Heart left ventricle (tissue), 16 donors: ENCODE results near the gene NUSAP1. TPM values are rescaled to one million over a fixed set of nuclear protein-coding genes. Genes with fewer than 3 reads are reported as not detected.

Source experiments
- ATAC-seq, 4 donors: fragments of 200-7000 bp; cut with Tn5 transposase; one replicate each; pipeline ENCODE4 v1.9.1; 2020 to 2022; ENCODE audit warnings: moderate library complexity in 4 of 4, mild to moderate bottlenecking in 3 of 4, moderate number of reproducible peaks in 1 of 4
- DNase-seq, 5 donors: peaks; one replicate each; pipeline ENCODE4 v3.0.0-alpha.2; 2020
- H3K27ac ChIP-seq, 12 donors: fragments of 200-600 bp; sonication (generic) in 4 of 12; one replicate each; pipeline versions ENCODE4 v1.5.0 to v1.8.0; 2016 to 2022; ENCODE audit warnings: mild to moderate bottlenecking in 2 of 12
- H3K27me3 ChIP-seq, 9 donors: fragments of 200-600 bp; sonication (generic) in 2 of 9; one replicate each; pipeline versions ENCODE4 v1.5.1 to v1.8.0; 2016 to 2022; ENCODE audit warnings: mild to moderate bottlenecking in 3 of 9
- H3K36me3 ChIP-seq, 9 donors: fragments of 200-600 bp; sonication (generic) in 2 of 9; one replicate each; pipeline versions ENCODE4 v1.5.0 to v1.8.0; 2018 to 2022; ENCODE audit warnings: mild to moderate bottlenecking in 2 of 9
- H3K4me1 ChIP-seq, 12 donors: fragments of 200-600 bp; sonication (generic) in 4 of 12; one replicate each; pipeline versions ENCODE4 v1.5.0 to v1.8.0; 2016 to 2022; ENCODE audit warnings: mild to moderate bottlenecking in 3 of 12
- H3K4me3 ChIP-seq, 12 donors: fragments of 200-600 bp; sonication (generic) in 4 of 12; one replicate each; pipeline versions ENCODE4 v1.5.0 to v1.8.0; 2017 to 2022; ENCODE audit warnings: mild to moderate bottlenecking in 9 of 12, moderate library complexity in 4 of 12
- H3K9me3 ChIP-seq, 12 donors: fragments of 200-600 bp; sonication (generic) in 4 of 12; one replicate each; pipeline versions ENCODE4 v1.5.0 to v1.8.0; 2016 to 2022; ENCODE audit warnings: mild to moderate bottlenecking in 1 of 12
- WGBS, 4 donors: extraction: QIAGEN DNeasy Blood & Tissue Kit in 2 of 4; methylation state at CpG; one replicate each; pipeline versions ENCODE4 v1.1.5 to v1.1.7; 2013 to 2018; 5-methylcytosine and 5-hydroxymethylcytosine counted together
- intact Hi-C, 10 donors: fragments of 100-400 bp; cut with DNase I; formaldehyde crosslinking; loops; one replicate each; pipeline versions ENCODE4 v1.11.1 to v1.14.2; 2022
- polyA plus RNA-seq, 2 donors: library from polyadenylated mRNA; stranded (reverse); fragments of 200-250 nt; gene quantifications; one replicate each; pipeline ENCODE4 v1.2.3, GENCODE V29; 2013
- total RNA-seq, 9 donors: library from RNA; depleted of rRNA in 2 of 9; stranded (reverse); fragments of >200 nt in 2 of 9; fragmentation: NEBNext Ultra II Directional in 3 of 9; extraction: Animal tissue kit (Norgen Biotek cat#: 25700) in 3 of 9; gene quantifications; one replicate each; pipeline versions ENCODE4 v1.1.0 to v1.2.4, GENCODE V29; 2016 to 2023
- TF ChIP-seq, protein P1 (sequence below), 12 donors: fragments of 200-600 bp; sonication (generic) in 4 of 12; IDR thresholded peaks; one replicate each; pipeline versions ENCODE4 v1.5.0 to v1.8.0; 2018 to 2022; ENCODE audit warnings: antibody characterized with exemption in 12 of 12, mild to moderate bottlenecking in 5 of 12
- donor health status: ischemic (EF 13 %, LVEDD 7.1; RV severe dilation, severe dysfunction).
- donor health status: healthy with polysubstance abuse.
- donor health status: DM: no; HTN: yes; CAD: no.
- donor health status: DM: no; HTN: no; CAD: no.
- donor health status: ischemic (EF 25% LVEDD 6.9; RV normal size, moderate dysfunction).
- donor health status: ischemic (EF 25% LVEDD 5.7; RV mildly dilated, moderate dysfunction).
- donor health status: healthy.
- donor health status: DM: yes; HTN: yes; CAD: no.
- donor health status: ischemic (EF 35%, LVEDD 5.7; RV mildly dilated, moderate dysfunction).
- donor health status: nonischemic (EF 11% LVEDD 7.7; RV severe dilation, severe dysfunction).
- donor health status: DM: yes; HTN: yes; CAD: no.
- donor health status: PGD.
- donor health status: ischemic (EF 29% LVEDD 5.4; RV normal size, mild dysfunction).
- donor health status: nonischemic (EF 23%, LVEDD 6.1; RV moderate dilation, normal function).

NUSAP1 gene
- total and polyA plus RNA-seq, 11 donors, result 0.23 to 23.1 (median 1.1) TPM

DNA sequence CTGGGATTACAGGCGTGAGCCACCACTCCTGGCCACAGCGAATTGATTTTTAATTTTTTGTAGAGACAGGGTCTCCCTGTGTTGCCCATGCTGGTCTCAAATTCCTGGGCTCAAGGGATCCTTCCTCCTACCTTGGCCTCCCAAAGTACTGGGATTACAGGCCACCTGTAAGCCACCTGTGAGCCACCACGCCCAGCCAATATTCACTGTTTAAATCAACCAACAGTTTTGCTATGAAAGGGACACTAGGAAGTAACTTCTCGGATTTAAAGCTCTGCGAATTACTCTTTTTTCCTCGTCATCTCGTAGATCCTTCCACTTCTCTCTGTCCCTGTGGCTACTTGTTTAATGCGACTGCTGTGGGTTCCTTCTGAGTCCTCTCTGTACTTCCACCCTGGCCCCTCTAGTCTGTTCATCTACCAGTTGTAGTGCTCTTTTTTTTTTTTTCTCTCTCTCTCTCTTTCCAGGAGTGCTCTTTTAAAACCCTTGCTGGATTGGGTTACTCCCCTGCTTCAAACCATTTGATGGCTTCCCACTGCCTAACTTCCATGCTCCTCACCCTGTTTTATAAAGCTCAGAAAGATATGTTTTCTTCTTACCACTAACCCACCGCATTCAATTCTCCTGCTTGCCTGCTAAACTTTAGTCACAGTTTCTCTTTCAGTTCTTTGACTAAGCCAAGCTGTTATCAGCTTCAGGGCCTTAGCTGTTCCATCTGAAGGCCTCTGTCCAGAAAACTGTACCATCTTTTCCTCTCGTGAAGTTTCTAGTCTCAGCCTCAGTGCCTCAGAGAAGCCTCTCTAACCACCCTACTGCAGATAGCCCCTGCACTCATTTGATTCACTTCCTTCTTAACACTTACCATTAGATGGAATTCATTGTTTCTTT lies 96.6 kb downstream of the NUSAP1 start:
- TF ChIP-seq, protein P1, sequence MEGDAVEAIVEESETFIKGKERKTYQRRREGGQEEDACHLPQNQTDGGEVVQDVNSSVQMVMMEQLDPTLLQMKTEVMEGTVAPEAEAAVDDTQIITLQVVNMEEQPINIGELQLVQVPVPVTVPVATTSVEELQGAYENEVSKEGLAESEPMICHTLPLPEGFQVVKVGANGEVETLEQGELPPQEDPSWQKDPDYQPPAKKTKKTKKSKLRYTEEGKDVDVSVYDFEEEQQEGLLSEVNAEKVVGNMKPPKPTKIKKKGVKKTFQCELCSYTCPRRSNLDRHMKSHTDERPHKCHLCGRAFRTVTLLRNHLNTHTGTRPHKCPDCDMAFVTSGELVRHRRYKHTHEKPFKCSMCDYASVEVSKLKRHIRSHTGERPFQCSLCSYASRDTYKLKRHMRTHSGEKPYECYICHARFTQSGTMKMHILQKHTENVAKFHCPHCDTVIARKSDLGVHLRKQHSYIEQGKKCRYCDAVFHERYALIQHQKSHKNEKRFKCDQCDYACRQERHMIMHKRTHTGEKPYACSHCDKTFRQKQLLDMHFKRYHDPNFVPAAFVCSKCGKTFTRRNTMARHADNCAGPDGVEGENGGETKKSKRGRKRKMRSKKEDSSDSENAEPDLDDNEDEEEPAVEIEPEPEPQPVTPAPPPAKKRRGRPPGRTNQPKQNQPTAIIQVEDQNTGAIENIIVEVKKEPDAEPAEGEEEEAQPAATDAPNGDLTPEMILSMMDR (IDR thresholded peaks at IDR 0.05), result no peak
- peaks cover 0 to 6% (median 0%) of the 10 kb centered on the region in 9 donors for H3K36me3 ChIP-seq
- intact Hi-C loops, result no loop called here
- no peak overlapping the region for H3K4me3 ChIP-seq
- 85 to 91% (median 89%) methylated on average over 10 of the region's 10 CpGs for WGBS, 4 donors
- DNase-seq, result no peak
- no peak for ATAC-seq
- no peaks in the 10 kb centered on the region for H3K9me3 ChIP-seq
- peak overlapping the region in 1 of 12 donors; percentile 47 for H3K27ac ChIP-seq
- H3K27me3 ChIP-seq, result no peaks in the 10 kb centered on the region
- peaks cover 0 to 19% (median 0%) of the 10 kb centered on the region in 12 donors for H3K4me1 ChIP-seq

Other genes starting within 250 kb of the NUSAP1 start
- gene INO80, start 216.6 kb upstream of the NUSAP1 start, total RNA-seq, result 10 to 100 TPM in 7 of 9 donors, 1 to 10 TPM in 2; 9.7 to 20.9 (median 12.6) TPM
- gene INO80, start 216.6 kb upstream of the NUSAP1 start, polyA plus RNA-seq, result 10 to 100 TPM in 1 of 2 donors, 1 to 10 TPM in 1; 4.7 to 14.3 TPM
- not detected for gene EXD1, start 102.1 kb upstream of the NUSAP1 start, total RNA-seq
- not detected for gene EXD1, start 102.1 kb upstream of the NUSAP1 start, polyA plus RNA-seq
- 100 to 1,000 TPM; 102 to 232 (median 119) TPM for gene CHP1, start 101.6 kb upstream of the NUSAP1 start, total RNA-seq
- gene CHP1, start 101.6 kb upstream of the NUSAP1 start, polyA plus RNA-seq, result 100 to 1,000 TPM in 1 of 2 donors, 10 to 100 TPM in 1; 35.5 to 147 TPM
- gene OIP5, start 290 bp upstream of the NUSAP1 start, total RNA-seq, result 1 to 10 TPM in 2 of 9 donors, under 1 TPM in 5, not detected in 2; 0.22 to 1.3 (median 0.72) TPM
- under 1 TPM; 0.19 to 0.50 TPM for gene OIP5, start 290 bp upstream of the NUSAP1 start, polyA plus RNA-seq
- gene NDUFAF1, start 69.6 kb downstream of the NUSAP1 start, total RNA-seq, result 10 to 100 TPM; 20.4 to 70.1 (median 41.3) TPM
- gene NDUFAF1, start 69.6 kb downstream of the NUSAP1 start, polyA plus RNA-seq, result 10 to 100 TPM; 54.5 to 58.3 TPM
- 10 to 100 TPM; 19.1 to 33.3 (median 28.5) TPM for gene RTF1, start 84.2 kb downstream of the NUSAP1 start, total RNA-seq
- gene RTF1, start 84.2 kb downstream of the NUSAP1 start, polyA plus RNA-seq, result 10 to 100 TPM; 16.5 to 16.6 TPM
- gene ITPKA, start 161.0 kb downstream of the NUSAP1 start, total RNA-seq, result 10 to 100 TPM in 1 of 9 donors, 1 to 10 TPM in 6, under 1 TPM in 2; 0.80 to 12.5 (median 1.8) TPM
- 1 to 10 TPM; 6.0 to 6.7 TPM for gene ITPKA, start 161.0 kb downstream of the NUSAP1 start, polyA plus RNA-seq
- gene LTK, start 180.9 kb downstream of the NUSAP1 start, total RNA-seq, result 1 to 10 TPM in 1 of 9 donors, under 1 TPM in 8; 0.14 to 1.6 (median 0.37) TPM
- under 1 TPM; 0.34 to 0.36 TPM for gene LTK, start 180.9 kb downstream of the NUSAP1 start, polyA plus RNA-seq
- gene RPAP1, start 211.4 kb downstream of the NUSAP1 start, total RNA-seq, result 10 to 100 TPM; 13.7 to 32.5 (median 23.7) TPM
- 10 to 100 TPM; 13.4 to 15.4 TPM for gene RPAP1, start 211.4 kb downstream of the NUSAP1 start, polyA plus RNA-seq
- 10 to 100 TPM in 3 of 9 donors, 1 to 10 TPM in 6; 2.5 to 15.4 (median 3.7) TPM for gene TYRO3, start 226.3 kb downstream of the NUSAP1 start, total RNA-seq
- 10 to 100 TPM in 1 of 2 donors, 1 to 10 TPM in 1; 2.6 to 13.7 TPM for gene TYRO3, start 226.3 kb downstream of the NUSAP1 start, polyA plus RNA-seq